HCT116 (cell line): ENCODE data around the gene TNRC6A. TPM values are rescaled to one million over a fixed set of nuclear protein-coding genes. Genes with fewer than 3 reads are reported as not detected.

Source experiments
- ATAC-seq: fragments of 200-7000 bp; cut with Tn5 transposase; 2 replicates; pipeline ENCODE4 v1.9.1; 2020; ENCODE audit warnings: mild to moderate bottlenecking, moderate library complexity
- BruUV-seq: library from RNA; stranded (reverse); fragments of 400-500 nt; replicated peaks from 2 replicates; lab custom pipeline; 2021; lab: Mats Ljungman, UMichigan
- CTCF ChIA-PET: fragments of 300-600 bp; sonication (Branson Sonifier 250); formaldehyde crosslinking; loops from one replicate; lab custom pipeline; 2021; ENCODE audit warnings: antibody characterized with exemption; lab: Charles Lee
- POLR2A ChIA-PET: fragments of 300-600, 350-600 bp; sonication (Branson Sonifier 250); formaldehyde crosslinking; loops from one replicate; lab custom pipeline; 2021; ENCODE audit warnings: antibody characterized with exemption; lab: Charles Lee
- RAD21 ChIA-PET, 2 experiments: fragments of 300-600 bp; sonication (Branson Sonifier 250); formaldehyde crosslinking; loops; one replicate each; lab custom pipeline; 2023; ENCODE audit warnings: low total read pairs in 2 of 2; ENCODE audit not compliant: uncharacterized antibody in 2 of 2, unreplicated experiment in 2 of 2, low non-redundant PET in 1 of 2; lab: Charles Lee
- DNase-seq: peaks from one replicate; pipeline ENCODE4 v3.0.0-alpha.2; 2010; ENCODE audit warnings: low read depth, low spot score
- H2AFZ ChIP-seq: fragments of 200-600 bp; shearing (Covaris generic), sonication (generic); 2 replicates; pipeline ENCODE4 v1.6.1; 2017; ENCODE audit warnings: low read depth, mixed run types, mixed read lengths, antibody characterized with exemption, low read length; ENCODE audit not compliant: poor library complexity, severe bottlenecking
- H3K27ac ChIP-seq: 2 replicates; pipeline ENCODE4 v1.5.1; 2012; ENCODE audit warnings: low read depth, low read length
- H3K27me3 ChIP-seq: fragments of 200-600 bp; sonication (generic); 2 replicates; pipeline ENCODE4 v1.6.1; 2016; ENCODE audit warnings: mixed run types, low read length, mixed read lengths; ENCODE audit not compliant: insufficient read depth
- H3K36me3 ChIP-seq, 2 experiments: fragments of 200-500 bp in 1 of 2; fragments of 200-600 bp in 1 of 2; sonication (Bioruptor generic) in 1 of 2; sonication (generic) in 1 of 2; 2 replicates each; pipeline versions ENCODE4 v1.5.1 to v1.6.1; 2014 to 2016; ENCODE audit warnings: low read length in 2 of 2, inconsistent platforms in 1 of 2, mixed read lengths in 1 of 2, mixed run types in 1 of 2; ENCODE audit not compliant: insufficient read depth in 2 of 2, control insufficient read depth in 1 of 2
- H3K4me1 ChIP-seq, 2 experiments: fragments of 200-600 bp in 1 of 2; sonication (generic) in 1 of 2; 2 replicates each; pipeline versions ENCODE4 v1.5.1 to v1.6.1; 2012 to 2017; ENCODE audit warnings: low read length in 2 of 2, inconsistent platforms in 1 of 2, mild to moderate bottlenecking in 1 of 2, mixed read lengths in 1 of 2, mixed run types in 1 of 2, moderate library complexity in 1 of 2; ENCODE audit not compliant: insufficient read depth in 2 of 2, control insufficient read depth in 1 of 2
- H3K4me2 ChIP-seq: fragments of 200-600 bp; sonication (generic); 2 replicates; pipeline ENCODE4 v1.6.1; 2017; ENCODE audit warnings: mixed run types, low read length, mixed read lengths
- H3K4me3 ChIP-seq, 2 experiments: fragments of 200-600 bp in 1 of 2; sonication (generic) in 1 of 2; replicated peaks in 1 of 2; 2 replicates each; pipeline ENCODE4 v1.5.1; 2011 to 2016; ENCODE audit warnings: low read length in 2 of 2, control low read depth in 1 of 2, low read depth in 1 of 2, mild to moderate bottlenecking in 1 of 2, mixed read lengths in 1 of 2, mixed run types in 1 of 2
- H3K79me2 ChIP-seq: fragments of 200-600 bp; sonication (generic); 2 replicates; pipeline ENCODE4 v1.6.1; 2017; ENCODE audit warnings: mild to moderate bottlenecking, mixed run types, low read length, moderate library complexity, mixed read lengths; ENCODE audit not compliant: insufficient read depth
- H3K9ac ChIP-seq: fragments of 200-600 bp; sonication (generic); 2 replicates; pipeline ENCODE4 v1.6.1; 2016; ENCODE audit warnings: low read length, mixed read lengths
- H3K9me2 ChIP-seq: fragments of 200-600 bp; sonication (generic), shearing (Covaris generic); 2 replicates; pipeline ENCODE4 v1.6.1; 2017; ENCODE audit warnings: mixed run types, mild to moderate bottlenecking, moderate library complexity; ENCODE audit not compliant: insufficient read depth
- H3K9me3 ChIP-seq, 2 experiments: fragments of 200-500 bp in 1 of 2; fragments of 200-600 bp in 1 of 2; sonication (Bioruptor generic) in 1 of 2; sonication (generic) in 1 of 2; 2 replicates each; pipeline ENCODE4 v1.6.1; 2014 to 2017; ENCODE audit warnings: low read length in 2 of 2, mixed read lengths in 2 of 2, inconsistent platforms in 1 of 2, low read depth in 1 of 2, mild to moderate bottlenecking in 1 of 2, mixed run types in 1 of 2, moderate library complexity in 1 of 2; ENCODE audit not compliant: control insufficient read depth in 1 of 2, insufficient read depth in 1 of 2
- H4K20me1 ChIP-seq: fragments of 200-600 bp; sonication (generic), shearing (Covaris generic); 2 replicates; pipeline ENCODE4 v1.6.1; 2017; ENCODE audit warnings: mixed run types, mild to moderate bottlenecking, moderate library complexity; ENCODE audit not compliant: insufficient read depth
- CBX3 ChIP-seq: IDR thresholded peaks from 2 replicates; pipeline ENCODE4 v1.6.1; 2012; ENCODE audit warnings: low read depth
- CEBPB ChIP-seq: IDR thresholded peaks from 2 replicates; pipeline ENCODE4 v1.6.1; 2012; ENCODE audit warnings: low read depth
- EZH2phosphoT487 ChIP-seq: fragments of 200-600 bp; IDR thresholded peaks from 2 replicates; pipeline ENCODE4 v1.6.1; 2018; ENCODE audit warnings: antibody characterized with exemption, borderline replicate concordance
- JUND ChIP-seq: IDR thresholded peaks from 2 replicates; pipeline ENCODE4 v1.6.1; 2012
- POLR2A ChIP-seq: IDR thresholded peaks from 2 replicates; pipeline ENCODE4 v1.7.0; 2011; ENCODE audit warnings: borderline replicate concordance; ENCODE audit not compliant: insufficient read depth, insufficient read length; ENCODE audit errors: extremely low read depth
- POLR2AphosphoS5 ChIP-seq: IDR thresholded peaks from 2 replicates; pipeline ENCODE4 v1.6.1; 2011; ENCODE audit warnings: mild to moderate bottlenecking, low read depth, low read length, moderate library complexity
- RAD21 ChIP-seq: IDR thresholded peaks from 2 replicates; pipeline ENCODE4 v1.6.1; 2012; ENCODE audit warnings: low read depth, mild to moderate bottlenecking
- SIN3A ChIP-seq: IDR thresholded peaks from 2 replicates; pipeline ENCODE4 v1.6.1; 2012; ENCODE audit warnings: low read depth
- SP1 ChIP-seq: IDR thresholded peaks from 2 replicates; pipeline ENCODE4 v1.6.1; 2012; ENCODE audit warnings: low read depth
- SRF ChIP-seq: IDR thresholded peaks from 2 replicates; pipeline ENCODE4 v1.6.1; 2012; ENCODE audit warnings: low read depth
- TCF7L2 ChIP-seq: IDR thresholded peaks from 2 replicates; pipeline ENCODE4 v1.7.0; 2011; ENCODE audit warnings: borderline replicate concordance, inconsistent platforms; ENCODE audit not compliant: insufficient read depth, insufficient read length; ENCODE audit errors: extremely low read depth
- YY1 ChIP-seq: IDR thresholded peaks from 2 replicates; pipeline ENCODE4 v1.6.1; 2011; ENCODE audit warnings: low read length, low read depth, moderate library complexity, mild to moderate bottlenecking; ENCODE audit not compliant: insufficient replicate concordance; ENCODE audit errors: extremely low read depth
- ZNF274 ChIP-seq: fragments of 200-500 bp; sonication (Bioruptor generic); IDR thresholded peaks from 2 replicates; pipeline ENCODE4 v1.6.1; 2014; ENCODE audit warnings: mild to moderate bottlenecking, low read depth, low read length, inconsistent platforms
- intact Hi-C: fragments of 100-400 bp; cut with micrococcal nuclease; formaldehyde crosslinking; loops from 2 replicates; pipeline ENCODE4 v1.10.0; 2022
- total RNA-seq: library from RNA; stranded (reverse); gene quantifications from one replicate; pipeline ENCODE4 v1.2.1, GENCODE V29; 2021; ENCODE audit not compliant: unreplicated experiment
- TF ChIP-seq, protein P1 (sequence below), 3 experiments: fragments of 200-600 bp in 1 of 3; sonication (generic) in 1 of 3; IDR thresholded peaks in 2 of 3; conservative IDR thresholded peaks in 1 of 3; 2 replicates each; pipeline ENCODE4 v1.5.1; 2012 to 2017; ENCODE audit warnings: low read depth in 2 of 3, low read length in 2 of 3, antibody characterized with exemption in 1 of 3, borderline replicate concordance in 1 of 3, control low read depth in 1 of 3, mild to moderate bottlenecking in 1 of 3, mixed read lengths in 1 of 3, mixed run types in 1 of 3, moderate library complexity in 1 of 3; ENCODE audit not compliant: insufficient read depth in 1 of 3
- TF ChIP-seq, protein P2 (sequence below): IDR thresholded peaks from 2 replicates; pipeline ENCODE4 v1.6.1; 2011; ENCODE audit warnings: mild to moderate bottlenecking, low read length, moderate library complexity; ENCODE audit not compliant: insufficient replicate concordance; ENCODE audit errors: extremely low read depth
- TF ChIP-seq, protein P3 (sequence below): IDR thresholded peaks from 2 replicates; pipeline ENCODE4 v1.6.1; 2012; ENCODE audit warnings: low read depth

TNRC6A gene
- total RNA-seq, 1 experiment from 2014 or later, result 37.0 TPM

DNA sequence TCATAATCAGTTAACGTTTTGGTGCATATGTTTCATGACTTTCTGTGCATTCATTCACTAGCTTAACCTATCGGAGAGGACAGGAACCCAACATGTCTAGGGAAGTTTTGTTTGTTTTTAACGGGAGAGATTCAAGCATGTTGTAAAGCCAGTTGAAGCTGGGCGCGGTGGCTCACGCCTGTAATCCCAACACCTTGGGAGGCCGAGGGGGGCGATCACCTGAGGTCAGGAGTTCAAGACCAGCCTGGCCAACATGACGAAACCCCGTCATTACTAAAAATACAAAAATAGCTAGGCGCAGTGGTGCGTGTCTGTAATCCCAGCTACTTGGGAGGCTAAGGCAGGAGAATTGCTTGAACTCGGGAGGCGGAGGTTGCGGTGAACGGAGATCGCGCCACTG is 1.4 kb upstream of the TNRC6A start:
- Histone ChIP-seq H4K20me1 (peaks cover 8% of the 10 kb centered on the region; the same call in 1 of the 2 replicates), H3K27me3 (no peaks in the 10 kb centered on the region), H3K4me3 (no peak overlapping the region)
- BruUV-seq, result no TSS peak
- RAD21 ChIA-PET, result no interaction called here
- no peak for TF ChIP-seq YY1
- TF ChIP-seq ZNF274, result no peak
- TF ChIP-seq SRF, result no peak
- no peak for TF ChIP-seq SP1
- TF ChIP-seq, protein P1, sequence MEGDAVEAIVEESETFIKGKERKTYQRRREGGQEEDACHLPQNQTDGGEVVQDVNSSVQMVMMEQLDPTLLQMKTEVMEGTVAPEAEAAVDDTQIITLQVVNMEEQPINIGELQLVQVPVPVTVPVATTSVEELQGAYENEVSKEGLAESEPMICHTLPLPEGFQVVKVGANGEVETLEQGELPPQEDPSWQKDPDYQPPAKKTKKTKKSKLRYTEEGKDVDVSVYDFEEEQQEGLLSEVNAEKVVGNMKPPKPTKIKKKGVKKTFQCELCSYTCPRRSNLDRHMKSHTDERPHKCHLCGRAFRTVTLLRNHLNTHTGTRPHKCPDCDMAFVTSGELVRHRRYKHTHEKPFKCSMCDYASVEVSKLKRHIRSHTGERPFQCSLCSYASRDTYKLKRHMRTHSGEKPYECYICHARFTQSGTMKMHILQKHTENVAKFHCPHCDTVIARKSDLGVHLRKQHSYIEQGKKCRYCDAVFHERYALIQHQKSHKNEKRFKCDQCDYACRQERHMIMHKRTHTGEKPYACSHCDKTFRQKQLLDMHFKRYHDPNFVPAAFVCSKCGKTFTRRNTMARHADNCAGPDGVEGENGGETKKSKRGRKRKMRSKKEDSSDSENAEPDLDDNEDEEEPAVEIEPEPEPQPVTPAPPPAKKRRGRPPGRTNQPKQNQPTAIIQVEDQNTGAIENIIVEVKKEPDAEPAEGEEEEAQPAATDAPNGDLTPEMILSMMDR (IDR thresholded peaks at IDR 0.05 in 2 of 3, conservative IDR thresholded peaks at IDR 0.05 in 1 of 3; ENCODE audit: borderline replicate concordance in 1 of 3, insufficient read depth in 1 of 3, low read depth in 2 of 3, low read length in 2 of 3), result no peak
- TF ChIP-seq, protein P2, sequence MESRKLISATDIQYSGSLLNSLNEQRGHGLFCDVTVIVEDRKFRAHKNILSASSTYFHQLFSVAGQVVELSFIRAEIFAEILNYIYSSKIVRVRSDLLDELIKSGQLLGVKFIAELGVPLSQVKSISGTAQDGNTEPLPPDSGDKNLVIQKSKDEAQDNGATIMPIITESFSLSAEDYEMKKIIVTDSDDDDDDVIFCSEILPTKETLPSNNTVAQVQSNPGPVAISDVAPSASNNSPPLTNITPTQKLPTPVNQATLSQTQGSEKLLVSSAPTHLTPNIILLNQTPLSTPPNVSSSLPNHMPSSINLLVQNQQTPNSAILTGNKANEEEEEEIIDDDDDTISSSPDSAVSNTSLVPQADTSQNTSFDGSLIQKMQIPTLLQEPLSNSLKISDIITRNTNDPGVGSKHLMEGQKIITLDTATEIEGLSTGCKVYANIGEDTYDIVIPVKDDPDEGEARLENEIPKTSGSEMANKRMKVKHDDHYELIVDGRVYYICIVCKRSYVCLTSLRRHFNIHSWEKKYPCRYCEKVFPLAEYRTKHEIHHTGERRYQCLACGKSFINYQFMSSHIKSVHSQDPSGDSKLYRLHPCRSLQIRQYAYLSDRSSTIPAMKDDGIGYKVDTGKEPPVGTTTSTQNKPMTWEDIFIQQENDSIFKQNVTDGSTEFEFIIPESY, result no peak
- TF ChIP-seq CEBPB, result no peak
- TF ChIP-seq CBX3, result no peak
- TF ChIP-seq POLR2AphosphoS5, result no peak
- TF ChIP-seq SIN3A, result no peak
- TF ChIP-seq, protein P3, sequence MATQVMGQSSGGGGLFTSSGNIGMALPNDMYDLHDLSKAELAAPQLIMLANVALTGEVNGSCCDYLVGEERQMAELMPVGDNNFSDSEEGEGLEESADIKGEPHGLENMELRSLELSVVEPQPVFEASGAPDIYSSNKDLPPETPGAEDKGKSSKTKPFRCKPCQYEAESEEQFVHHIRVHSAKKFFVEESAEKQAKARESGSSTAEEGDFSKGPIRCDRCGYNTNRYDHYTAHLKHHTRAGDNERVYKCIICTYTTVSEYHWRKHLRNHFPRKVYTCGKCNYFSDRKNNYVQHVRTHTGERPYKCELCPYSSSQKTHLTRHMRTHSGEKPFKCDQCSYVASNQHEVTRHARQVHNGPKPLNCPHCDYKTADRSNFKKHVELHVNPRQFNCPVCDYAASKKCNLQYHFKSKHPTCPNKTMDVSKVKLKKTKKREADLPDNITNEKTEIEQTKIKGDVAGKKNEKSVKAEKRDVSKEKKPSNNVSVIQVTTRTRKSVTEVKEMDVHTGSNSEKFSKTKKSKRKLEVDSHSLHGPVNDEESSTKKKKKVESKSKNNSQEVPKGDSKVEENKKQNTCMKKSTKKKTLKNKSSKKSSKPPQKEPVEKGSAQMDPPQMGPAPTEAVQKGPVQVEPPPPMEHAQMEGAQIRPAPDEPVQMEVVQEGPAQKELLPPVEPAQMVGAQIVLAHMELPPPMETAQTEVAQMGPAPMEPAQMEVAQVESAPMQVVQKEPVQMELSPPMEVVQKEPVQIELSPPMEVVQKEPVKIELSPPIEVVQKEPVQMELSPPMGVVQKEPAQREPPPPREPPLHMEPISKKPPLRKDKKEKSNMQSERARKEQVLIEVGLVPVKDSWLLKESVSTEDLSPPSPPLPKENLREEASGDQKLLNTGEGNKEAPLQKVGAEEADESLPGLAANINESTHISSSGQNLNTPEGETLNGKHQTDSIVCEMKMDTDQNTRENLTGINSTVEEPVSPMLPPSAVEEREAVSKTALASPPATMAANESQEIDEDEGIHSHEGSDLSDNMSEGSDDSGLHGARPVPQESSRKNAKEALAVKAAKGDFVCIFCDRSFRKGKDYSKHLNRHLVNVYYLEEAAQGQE, result no peak
- TF ChIP-seq POLR2A, result no peak
- TF ChIP-seq TCF7L2, result no peak
- TF ChIP-seq EZH2phosphoT487, result no peak
- no peak for TF ChIP-seq RAD21
- TF ChIP-seq JUND, result no peak
- TF ChIP-seq, all 23 proteins: peak for 0
- intact Hi-C loops, result loop anchor here (5.0 kb wide), 1 partner anchor 191 kb away; the partner anchor contains the start of gene RBBP6
- ATAC-seq (no peak), DNase-seq (no peak)
- no peaks in the 10 kb centered on the region for H3K9me3 ChIP-seq
- peaks cover 31% of the 10 kb centered on the region for H3K79me2 ChIP-seq
- H3K4me1 ChIP-seq, result peaks cover 17 to 28% of the 10 kb centered on the region in 2 experiments
- CTCF ChIA-PET, result no interaction called here
- no peak overlapping the region for H3K4me2 ChIP-seq
- POLR2A ChIA-PET, result no interaction called here
- peaks cover 0 to 9% of the 10 kb centered on the region in 2 experiments; a peak in 1 of 4 replicates for H3K36me3 ChIP-seq
- H3K27ac ChIP-seq, result no peak overlapping the region
- H3K9ac ChIP-seq, result no peak overlapping the region
- no peaks in the 10 kb centered on the region for H3K9me2 ChIP-seq
- no peak overlapping the region for H2AFZ ChIP-seq
